Daoy (cell line): ENCODE results near the gene ARNT2. TPM values are rescaled to one million over a fixed set of nuclear protein-coding genes. Genes with fewer than 3 reads are reported as not detected.

Experiments
- DNase-seq: peaks from one replicate; pipeline ENCODE4 v3.0.0-alpha.2; 2015; ENCODE audit warnings: low read depth
- total RNA-seq: library from RNA; depleted of rRNA; stranded (reverse); fragments of >200 nt; shearing (Covaris generic); gene quantifications from 2 replicates; pipeline ENCODE4 v1.2.3, GENCODE V29; 2014

Gene ARNT2
- total RNA-seq, 1 experiment from 2014 or later, result 8.0 TPM

DNA sequence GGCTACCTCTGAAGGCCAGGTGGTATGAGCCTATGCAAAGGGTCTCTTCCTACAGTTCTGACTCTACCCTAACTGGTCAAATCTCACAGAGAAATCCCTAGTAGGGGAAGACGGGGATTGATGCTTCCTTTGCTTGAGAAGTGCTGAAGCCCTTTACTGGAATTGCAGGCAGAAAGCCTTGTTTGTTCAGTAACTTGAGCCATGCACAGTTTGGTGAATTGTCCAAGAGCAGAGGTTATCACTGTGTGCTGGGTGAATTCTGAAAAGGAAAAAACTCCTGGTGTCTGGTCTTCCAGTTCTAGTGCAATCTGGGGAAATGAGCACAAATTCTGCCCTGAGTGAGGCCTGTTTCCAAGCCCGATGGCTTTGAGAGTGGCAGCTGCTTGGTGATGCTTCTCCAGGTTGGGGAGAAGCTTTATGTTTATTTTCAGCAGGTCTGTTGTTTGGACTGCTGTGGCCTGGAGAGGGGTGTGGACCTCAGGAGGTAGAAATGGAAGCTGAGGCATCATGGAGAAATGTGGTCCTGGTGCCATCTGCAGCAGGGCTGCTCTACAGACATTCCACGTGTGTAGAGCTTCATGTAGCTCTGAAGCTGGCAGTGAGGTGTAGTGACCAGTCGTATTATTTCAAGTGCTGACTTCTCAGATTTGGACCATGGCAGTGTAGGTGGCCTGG, 60.9 kb downstream of the ARNT2 start:
- DNase-seq, result no peak

DNA sequence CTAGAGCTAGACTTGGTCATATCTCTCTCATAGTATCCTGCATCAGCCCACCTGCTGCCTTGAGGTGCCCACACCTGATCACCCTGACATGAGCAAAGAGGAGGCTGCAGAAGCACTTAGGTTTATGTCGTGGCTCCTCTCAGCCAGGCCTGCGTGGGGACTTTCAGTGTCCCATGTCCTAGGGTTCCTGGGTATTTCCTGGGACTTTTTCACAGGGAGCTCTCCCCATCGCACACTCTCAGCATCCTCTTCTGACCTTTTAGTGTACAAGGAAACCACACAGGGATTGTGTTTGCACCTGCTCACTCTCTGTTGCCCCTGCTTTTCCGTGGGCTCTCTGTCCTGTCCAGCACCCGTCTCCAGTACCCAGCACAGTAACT, 61.4 kb downstream of the ARNT2 start:
- DNase-seq, result no peak

DNA sequence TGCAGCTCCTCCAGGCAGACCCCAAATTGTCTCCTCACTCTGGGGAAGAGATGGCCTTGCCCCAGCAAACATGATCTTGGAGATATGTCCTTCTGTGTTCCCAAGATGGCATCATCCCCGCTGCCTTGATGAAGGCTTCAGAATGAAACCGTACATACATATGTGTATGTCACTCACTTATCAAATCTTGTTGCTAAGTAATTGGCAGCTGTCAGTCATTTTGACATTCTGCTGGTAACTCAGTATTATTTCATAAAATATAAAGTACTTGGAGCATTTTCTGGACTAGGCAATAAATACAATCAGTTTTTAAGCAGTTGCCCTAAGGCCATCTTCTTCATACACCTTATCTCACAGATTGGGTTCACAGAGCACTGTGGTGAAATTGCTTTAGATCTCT, 62.4 kb downstream of the ARNT2 start:
- DNase-seq, result no peak

DNA sequence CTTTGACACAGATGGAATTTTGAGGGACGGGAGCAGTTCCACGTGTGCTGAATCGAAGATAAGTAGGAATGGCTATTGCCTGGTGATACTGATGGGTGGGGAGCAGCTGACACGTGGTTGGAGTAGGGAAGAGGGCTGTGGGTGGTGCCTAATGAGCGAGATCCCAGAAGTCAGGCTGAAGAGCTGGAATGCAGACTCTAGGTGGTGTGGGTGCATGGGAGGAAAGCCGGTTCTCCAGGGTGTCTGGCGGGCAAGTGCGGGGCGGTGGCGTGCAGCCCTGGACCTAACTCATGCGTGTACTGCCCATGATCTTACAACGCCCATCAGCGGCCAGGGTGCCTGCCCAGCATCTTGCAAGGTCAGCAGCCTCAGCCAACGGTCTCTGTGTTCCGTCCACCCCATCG, 63.1 kb downstream of the ARNT2 start:
- DNase-seq, result no peak

DNA sequence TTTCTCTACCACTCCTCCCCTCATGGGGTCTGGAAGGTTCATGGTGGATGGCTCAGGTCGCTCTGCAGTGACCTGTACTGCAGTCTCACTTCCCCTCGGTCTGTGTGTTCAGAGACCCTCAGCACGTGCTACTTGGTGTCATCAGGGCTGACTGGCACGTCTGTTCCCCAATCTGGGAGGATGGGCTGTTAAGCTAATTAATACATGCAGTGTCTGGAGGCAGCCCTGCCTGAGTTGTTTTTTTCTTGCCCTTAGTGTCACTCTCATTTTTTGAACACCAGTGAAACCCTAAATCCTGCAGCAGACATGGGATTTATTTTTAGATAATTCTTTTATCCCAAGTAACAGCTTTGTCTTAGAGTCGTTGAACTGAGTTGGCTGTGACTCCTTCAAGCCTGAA, 64.6 kb downstream of the ARNT2 start:
- DNase-seq, result no peak

DNA sequence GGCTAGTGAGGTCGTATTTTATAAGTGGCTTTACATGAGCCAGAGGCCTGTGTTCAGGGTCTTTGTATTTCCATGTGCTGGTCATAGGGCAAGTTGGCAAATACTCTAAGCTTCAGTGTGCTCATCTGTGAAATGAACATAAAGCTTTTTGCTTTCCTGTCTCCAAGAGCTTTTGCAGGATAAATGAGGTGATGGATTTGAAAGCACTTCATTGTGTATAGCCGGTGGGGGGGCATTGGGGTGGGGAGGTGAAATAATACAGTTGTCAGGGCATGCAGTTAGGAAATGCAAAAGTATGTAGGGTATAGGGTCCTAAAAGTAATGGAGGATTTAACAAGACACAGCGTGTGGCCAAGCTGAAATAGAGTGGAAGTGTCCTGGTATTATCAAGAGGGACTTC, 67.7 kb downstream of the ARNT2 start:
- no peak for DNase-seq

DNA sequence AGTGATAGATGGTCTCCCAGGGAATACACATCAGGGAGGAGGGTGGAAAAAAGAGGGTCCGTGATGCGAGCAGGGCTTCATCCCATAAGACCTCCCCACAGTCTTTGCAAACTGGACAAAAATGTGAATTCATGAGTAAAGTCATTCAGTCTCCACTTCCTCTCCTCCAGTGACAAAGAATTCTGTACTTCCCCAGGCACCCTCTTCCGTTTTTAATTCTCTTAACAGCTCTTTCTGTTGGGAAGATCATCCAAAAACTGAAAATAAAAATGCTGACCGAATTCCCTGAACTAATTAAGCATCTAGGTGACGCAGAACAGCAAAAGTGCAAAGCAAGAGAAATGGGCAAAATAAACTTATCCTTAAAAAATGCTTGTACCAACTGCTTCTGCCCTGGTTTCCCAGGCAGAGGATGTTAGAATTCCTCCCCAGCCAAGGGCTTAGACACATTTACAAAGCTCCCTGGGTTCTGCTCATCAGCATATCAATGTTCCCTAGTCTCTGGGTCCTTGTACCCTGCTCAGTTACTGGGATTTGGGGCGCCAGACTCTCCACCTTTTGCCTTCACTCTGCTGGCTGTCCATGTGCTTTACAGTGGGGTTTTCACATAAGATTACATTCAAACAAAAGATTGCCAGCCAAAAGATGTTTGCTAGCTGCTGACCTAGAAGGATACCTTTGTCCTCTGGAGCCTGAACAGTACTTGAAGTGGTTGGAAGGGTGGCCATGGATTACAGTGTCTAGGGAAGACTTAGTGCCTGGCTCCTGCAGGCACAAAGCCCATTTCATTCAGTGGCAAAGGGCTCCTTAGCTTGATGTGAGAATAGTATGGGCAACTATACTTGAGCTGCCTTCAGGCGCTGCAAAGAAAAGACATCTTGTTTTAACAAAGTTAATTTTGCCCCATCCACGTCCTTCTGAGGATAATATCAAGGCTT, 69.4 kb downstream of the ARNT2 start:
- DNase-seq, result no peak

DNA sequence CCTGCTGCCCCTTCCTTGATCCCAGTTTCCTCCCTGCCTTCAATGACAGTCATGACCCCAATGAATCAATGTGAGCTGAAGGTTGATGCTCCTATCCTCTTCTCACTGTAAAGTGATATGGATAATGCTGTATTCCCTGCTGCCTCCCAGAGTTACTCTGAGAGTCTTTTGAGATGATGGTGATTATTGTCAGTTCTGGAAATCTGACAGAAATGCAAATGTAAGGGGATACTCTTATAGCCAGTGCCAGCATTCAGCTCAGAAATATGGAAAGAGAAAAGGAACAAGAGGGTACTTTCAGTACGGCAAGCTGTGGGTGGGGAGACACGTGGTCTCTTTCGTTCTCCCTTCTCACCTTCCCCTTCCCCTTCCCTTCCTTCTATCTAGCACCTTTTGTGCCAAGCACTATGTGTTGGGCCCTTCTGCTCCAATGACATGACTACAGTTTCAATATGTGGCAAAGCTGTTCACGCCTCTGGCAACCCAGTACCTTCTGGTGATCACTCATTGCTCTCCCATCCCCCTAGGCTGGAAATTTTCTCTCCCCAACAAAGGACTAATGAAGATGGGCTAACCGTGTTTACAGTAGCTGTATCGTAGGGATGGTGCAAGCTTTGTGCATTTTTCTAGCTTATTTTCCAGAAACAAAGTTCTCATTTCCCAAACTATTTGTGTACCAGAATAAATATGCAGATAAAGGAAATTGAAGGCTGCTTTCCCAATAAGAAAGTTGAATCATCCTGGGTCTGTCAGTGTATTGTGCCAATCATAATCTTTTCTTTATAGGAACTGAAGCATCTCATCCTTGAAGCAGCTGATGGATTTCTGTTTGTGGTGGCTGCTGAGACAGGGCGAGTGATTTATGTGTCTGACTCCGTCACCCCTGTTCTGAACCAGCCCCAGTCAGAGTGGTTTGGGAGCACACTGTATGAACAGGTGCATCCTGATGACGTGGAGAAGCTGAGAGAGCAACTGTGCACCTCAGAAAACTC, 70.3 kb downstream of the ARNT2 start:
- DNase-seq, result no peak

DNA sequence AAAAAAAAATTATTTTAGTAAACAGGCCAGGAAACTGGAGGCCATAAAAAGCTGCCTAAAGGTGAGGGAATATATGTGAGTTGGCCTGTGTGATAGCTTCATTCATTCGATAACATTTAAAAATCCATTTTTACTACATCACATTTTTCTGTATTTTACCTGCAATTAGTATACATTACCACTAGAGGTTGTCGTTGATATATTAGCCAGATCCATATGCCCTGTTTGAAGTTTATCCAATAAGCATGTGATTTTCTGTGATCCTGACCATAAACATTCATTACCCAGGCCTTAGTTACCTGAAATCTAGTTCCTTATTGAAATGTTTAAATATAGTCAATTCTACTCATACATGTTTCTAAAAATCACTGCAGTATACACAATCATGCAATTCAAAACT, 71.4 kb downstream of the ARNT2 start:
- DNase-seq, result no peak

DNA sequence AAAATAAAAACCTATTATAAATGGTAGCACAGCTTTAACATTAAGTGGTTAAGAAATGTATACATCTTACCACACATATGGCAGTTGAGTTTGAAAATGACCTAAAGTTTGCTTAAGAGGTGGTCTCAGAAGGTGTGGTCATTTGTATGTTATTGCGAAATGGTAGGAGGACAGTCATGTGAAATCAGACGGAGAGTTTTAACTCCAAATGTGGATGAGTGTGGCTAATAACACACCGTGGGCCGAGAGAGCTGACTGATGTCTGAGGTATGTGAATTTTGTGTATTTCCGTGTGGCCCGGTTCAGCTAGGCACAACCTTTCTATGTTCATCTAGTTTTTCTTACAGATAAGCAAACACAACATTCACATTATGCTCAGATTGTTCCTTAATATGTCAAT, 71.9 kb downstream of the ARNT2 start:
- DNase-seq, result no peak

DNA sequence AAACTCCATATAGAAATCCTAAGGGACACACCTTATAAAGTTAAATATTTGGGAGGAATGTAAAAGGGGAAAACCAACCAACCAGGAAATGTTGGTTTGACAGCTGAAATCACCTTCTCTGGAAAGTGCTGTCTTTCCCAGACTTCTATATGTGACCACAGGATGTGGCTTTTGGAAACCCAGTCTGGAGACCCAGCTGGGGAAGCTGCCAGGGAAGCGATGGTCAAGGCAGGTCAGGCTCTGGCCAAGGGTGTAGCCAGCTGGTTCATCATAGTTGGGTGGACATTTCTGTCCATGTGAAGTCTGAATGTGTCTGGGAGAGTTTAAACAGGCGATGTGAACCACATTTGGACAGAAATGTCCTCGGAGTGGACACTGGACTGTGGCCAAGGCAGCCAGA, 73.9 kb downstream of the ARNT2 start:
- DNase-seq, result peak; percentile 32

DNA sequence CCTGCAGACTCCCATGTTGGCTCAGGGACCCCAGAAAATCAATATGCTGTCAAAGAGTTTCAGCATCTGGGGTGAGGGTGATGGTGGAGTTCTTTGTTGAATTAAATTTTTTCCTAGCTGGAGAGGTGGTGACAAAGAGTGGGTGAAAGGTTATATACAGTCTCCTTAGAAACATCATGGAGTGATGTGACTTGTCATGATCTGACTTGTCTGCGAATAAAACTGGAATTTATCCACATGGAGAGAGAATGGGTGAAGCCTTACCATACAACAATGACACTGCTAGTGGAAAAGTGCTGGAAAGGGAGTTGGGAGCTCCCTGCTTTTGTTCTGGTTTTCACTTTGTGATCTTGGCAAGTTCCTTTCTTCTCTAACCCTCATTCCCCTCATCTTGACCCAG, 75.0 kb downstream of the ARNT2 start:
- no peak for DNase-seq

DNA sequence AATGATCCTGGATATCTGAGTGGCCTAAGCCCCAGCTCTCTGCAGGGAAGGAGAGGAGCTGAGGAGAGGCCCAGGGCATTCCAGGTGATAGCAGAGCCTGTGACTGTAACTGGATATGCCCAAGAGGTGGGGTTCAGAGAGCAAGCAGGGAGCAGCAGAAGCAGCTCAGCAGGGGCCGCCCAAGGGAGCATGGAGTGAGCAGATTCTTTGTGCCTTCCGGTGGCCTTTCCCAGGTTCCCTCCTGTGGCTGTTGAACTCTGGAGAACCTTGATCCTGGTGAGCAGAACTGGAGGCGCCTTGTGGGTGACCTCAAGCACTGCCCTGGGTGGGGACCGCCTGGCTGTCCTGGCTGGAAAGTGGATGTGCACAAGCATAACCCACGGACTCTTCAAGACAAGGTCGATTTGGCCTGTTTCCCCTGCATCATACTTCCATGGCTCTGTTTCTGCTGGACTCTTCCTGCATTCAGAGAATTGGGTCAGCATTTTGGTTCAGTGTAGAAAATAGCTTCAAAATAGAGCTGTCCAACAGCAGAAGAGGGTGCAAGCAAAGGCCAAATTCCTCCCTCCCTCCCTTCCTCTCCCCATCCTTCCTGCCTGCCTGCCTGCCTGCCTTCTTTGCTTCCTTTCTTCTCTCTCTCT, 76.1 kb downstream of the ARNT2 start:
- peak; percentile 42 for DNase-seq

DNA sequence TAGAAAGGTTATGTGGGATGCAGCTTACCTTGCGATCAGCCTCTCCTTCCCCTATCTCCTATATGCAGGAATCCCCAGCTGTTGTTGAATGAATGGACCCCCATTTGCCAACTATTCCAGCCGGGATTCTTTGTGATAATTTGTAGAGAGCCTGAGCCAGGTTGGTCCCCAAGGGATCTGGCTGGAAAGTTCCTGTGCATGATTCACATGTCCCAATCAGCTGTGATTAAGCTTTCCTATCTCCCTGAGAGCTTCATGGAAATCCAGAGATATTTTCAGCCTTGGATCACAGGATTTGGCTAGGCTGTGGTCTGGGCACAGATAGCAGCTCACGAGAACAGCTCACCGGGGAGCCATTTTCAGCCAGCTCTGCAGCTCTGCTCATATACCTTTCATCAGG, 76.7 kb downstream of the ARNT2 start:
- DNase-seq, result peak; percentile 90

DNA sequence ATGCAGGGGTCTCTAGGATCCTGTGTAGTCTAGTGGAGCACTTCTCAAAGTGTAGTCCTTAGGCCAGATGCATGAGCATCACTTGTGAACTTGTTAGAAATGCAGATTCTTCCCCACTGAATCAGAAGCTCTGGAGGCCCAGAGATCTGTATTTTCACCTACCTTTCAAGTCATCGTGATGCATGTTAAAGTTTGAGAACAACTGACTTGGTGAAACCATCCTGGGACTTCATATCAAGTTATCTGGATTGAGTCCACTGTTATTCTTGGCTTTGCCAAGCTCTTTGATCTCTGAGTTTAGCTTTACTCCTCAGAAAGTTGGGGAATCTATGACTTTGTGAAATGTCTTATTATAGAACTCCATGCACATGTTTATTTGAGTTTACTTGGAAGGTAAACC, 78.5 kb downstream of the ARNT2 start:
- DNase-seq, result no peak

DNA sequence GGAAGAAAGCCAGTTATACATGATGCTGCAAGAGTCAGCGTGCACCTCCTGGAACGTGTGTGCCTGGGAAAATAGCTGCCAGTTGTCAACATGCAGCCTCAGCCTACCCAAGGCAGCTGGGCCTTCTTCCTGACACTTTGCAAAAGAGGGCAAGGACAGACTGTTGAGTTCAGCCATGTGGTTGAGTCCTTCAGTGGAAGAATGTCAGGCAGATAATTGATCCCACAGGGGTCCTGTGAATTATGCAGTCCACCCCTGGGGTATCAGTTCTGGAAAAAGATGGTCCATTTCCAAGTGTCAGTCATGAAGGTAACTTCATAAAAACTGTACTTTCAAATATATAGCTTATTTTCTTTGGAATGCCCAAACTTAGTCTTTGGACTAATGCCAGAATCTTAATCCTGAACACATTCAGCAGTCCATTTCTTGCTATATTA, 79.6 kb downstream of the ARNT2 start:
- no peak for DNase-seq

DNA sequence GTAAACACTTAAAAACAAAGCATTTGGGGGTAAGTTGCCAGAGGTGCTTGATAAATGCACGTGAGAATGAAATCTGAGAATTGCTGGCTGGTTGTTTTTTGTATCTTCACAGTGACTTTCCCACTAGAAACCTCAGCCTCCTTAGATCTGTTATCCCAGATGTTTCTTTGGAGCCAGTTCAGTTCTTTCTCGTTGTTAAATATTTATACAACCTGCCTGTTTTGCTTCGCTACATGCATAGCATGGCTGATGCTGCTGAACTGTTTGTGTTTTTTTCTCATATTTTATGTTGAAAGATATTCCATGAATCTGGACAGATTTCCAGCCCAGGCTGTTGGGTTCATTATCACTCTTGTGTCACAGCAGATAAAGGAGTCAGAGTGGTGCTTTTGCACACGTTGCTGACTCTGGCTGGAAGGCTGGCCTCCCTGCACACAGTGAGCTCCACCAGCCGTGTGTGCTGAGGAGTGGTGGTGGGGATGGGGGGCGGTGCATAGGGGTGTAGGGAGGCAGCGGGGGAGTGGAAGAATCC, 80.2 kb downstream of the ARNT2 start:
- no peak for DNase-seq

DNA sequence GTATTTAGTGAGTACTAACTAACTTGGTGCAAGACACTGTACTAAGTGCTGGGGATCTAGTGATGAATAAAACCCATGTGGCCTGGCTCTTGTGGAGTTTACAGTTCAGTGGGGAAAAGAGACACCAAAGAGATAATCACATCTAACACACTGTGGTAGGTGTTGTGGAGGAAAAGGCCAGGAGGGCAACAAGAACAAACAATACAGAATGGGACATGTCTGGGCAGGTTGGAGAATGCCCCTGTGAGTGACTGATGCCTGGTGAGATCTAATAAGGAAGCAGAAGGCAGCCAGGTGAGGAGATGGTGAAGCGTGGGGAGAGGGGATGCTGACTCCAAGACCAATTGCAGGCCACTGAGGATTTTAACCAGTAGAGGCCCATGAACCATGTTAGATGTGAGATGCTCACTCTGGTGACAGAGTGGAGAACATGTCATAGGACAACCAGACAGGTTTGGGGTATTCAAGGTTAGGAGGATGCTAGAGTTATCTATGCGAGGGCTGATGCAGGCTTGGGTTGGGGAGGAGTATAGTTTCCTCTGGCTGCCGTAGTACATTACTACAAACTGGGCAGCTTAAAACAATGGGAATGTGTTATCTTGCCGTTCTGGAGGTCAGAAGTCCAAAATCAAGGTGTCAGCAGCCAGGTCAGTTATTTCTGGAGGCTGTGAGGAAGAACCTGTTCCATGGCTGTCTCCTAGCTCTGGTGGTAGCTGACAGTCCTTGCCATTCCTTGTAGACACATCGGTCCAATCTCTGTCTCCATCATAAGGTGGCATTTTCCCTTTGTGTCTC, 81.4 kb downstream of the ARNT2 start:
- DNase-seq, result no peak

DNA sequence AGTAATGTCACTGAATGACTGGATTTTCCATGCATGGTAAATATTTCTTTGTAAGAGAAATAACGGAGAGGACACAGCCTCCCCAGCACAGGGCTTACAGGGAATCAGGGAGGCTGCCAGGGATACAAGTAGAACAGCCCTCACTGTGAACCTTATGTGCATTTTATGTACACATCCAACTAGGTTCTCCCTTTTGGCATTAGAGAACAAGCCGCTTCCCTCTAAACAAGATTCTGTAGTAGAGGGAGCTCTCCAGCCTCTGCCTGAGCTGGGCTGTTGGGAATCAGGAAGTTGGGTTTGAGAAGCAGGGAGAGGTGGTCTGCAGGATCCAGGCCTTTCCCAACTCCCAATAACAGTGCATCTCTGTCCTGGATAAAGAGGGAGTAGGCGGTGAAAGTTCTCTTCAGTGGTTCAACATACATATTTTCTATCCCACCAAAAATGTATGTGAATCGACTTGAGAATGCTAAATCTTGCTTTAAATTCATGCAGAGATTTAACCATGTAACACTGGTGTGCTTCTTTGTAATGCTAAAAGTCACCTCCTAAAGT, 83.7 kb downstream of the ARNT2 start:
- no peak for DNase-seq

DNA sequence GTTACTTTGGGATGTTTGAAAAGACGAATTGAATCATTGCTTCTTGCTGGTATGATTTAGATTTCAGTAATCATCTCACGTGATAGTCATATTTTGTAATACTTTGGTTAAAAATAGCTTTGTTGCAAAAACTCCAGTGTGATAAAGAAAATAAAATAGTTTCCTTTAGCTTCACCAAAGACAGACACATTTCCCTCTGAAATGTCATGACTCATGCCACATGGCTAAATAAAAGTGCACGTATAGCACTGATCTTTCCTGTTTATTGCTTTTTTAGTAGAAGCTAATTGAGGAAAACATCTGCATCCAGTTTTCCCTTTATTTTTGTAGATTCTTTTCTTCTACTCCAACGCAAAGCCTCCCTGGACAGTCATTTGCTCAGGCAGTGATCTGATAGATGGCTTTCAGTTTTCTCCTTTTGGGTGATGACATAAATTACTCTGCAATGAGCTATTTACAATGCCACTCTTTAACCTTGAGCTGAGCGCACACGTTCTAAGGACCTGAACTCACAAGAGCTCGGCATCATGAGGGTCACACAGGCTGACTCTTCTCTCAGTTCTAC, 84.9 kb downstream of the ARNT2 start:
- no peak for DNase-seq
